HG02970 (cell line): ENCODE measurements around the gene S100G.

Source experiments
- ATAC-seq: cut with Tn5 transposase; IDR thresholded peaks from one replicate; pipeline ENCODE4 v1.9.1; 2021; ENCODE audit warnings: mild to moderate bottlenecking, moderate library complexity, moderate number of reproducible peaks; ENCODE audit not compliant: unreplicated experiment, low FRiP score

Gene S100G

DNA sequence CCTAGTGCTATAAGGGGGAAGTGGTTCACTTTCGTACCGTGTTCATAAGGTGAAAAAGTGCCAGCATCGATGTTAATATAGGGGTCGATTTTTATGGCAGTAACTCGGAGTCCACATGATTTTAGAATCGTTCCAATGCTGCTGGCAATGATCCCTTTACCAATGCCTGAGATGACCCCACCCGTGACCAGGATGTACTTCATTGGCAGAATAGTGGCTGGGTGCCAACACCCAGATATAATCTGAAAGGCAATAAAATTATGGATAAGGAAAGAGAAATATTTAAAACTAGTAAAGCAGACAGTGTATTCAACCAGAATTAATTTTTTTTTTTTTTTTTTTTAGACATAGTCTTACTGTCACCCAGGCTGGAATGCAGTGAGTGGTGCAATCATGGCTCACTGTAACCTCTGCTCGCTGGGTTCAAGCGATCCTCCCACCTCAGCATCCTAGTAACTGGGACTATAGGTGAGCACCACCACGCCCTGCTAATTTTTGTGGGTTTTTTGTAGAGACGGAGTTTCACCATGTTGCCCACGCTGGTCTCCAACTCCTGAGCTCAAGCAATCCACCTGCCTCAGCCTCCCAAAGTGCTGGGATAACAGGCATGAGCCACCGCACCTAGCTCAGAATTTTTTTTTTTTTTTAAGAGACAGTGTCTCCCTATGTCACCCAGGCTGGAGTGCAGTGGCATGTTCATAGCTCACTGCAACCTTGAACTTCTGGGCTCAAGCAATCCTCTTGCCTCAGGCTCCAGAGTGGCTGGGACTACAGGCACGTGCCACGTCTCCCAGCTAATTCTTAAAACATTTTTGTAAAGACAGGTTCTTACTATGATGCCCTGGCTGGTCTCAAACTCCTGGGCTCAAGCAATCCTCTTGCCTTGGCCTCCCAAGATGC, 53.0 kb downstream of the S100G start:
- ATAC-seq = no peak
